Stimulated activated CD4-positive, alpha-beta T cell treated with anti-CD3 and anti-CD28 coated beads, Interleukin-15, amount 100 ng/mL, for 1 hour (primary cell): Measurements from ENCODE around the gene PSMD13.
"Not testable (repeated sequence)": the region's sequence is repeated elsewhere in the genome, so short reads cannot be mapped to it uniquely, and the experiment has no call there.

ENCODE experiments used
- DNase-seq, 2 donors: peaks; one replicate each; pipeline ENCODE4 v3.0.0-alpha.2; 2020; ENCODE audit warnings: low read depth in 1 of 2, low spot score in 1 of 2

Gene PSMD13

DNA sequence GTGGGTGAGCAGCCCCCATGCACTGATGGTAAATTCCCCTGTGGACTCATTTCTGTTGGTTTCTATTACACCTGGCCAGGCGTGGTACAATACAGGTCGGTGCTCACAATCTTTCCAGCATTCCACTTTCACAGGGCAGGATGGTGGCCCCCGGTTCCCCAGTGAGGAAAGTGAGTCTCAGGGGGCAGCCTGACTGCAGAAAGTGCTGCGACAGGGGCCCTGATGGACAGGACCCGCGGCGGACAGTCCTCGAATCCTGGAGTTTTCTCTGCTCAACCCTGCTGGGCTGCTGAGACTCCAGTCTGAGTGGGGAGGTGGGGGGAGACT lies 49.1 kb downstream of the PSMD13 start:
- DNase-seq: no peak

GRCh38 chr11:286977-287820 lies 50.4 kb downstream of the PSMD13 start:
- not testable (repeated sequence) for DNase-seq

DNA sequence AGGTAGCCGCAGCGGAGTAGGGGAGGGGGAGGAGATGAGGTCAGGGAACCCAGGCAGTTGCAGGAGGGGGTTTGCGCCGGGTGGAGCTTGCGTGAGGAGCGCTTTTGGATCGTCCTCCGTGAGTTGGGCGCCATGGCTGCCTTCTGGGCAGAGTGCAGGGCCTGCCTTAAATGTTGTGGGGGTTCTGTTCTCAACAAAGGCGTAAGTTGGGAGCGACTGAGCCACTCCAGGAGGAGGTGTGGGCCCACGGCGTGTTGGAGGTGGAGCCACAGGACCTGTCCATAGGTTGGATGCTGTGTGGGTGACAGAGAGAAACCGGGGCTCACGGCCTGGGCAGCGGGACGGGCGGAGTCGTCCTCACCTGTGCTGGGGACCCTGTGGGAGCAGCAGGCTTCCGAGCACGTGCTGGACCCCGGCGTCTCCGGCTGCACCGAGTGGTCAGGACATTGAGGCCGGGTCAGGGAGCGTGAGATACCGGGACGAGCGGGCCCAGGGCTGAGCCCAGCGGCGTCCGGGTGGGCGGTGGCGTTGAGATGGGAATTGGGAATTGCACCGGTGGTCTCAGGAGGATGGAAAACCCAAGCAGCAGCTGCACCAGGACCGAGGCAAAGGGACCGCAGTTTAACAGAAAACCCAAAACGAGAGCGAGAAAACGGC lies 51.2 kb downstream of the PSMD13 start:
- DNase-seq: no peak

DNA sequence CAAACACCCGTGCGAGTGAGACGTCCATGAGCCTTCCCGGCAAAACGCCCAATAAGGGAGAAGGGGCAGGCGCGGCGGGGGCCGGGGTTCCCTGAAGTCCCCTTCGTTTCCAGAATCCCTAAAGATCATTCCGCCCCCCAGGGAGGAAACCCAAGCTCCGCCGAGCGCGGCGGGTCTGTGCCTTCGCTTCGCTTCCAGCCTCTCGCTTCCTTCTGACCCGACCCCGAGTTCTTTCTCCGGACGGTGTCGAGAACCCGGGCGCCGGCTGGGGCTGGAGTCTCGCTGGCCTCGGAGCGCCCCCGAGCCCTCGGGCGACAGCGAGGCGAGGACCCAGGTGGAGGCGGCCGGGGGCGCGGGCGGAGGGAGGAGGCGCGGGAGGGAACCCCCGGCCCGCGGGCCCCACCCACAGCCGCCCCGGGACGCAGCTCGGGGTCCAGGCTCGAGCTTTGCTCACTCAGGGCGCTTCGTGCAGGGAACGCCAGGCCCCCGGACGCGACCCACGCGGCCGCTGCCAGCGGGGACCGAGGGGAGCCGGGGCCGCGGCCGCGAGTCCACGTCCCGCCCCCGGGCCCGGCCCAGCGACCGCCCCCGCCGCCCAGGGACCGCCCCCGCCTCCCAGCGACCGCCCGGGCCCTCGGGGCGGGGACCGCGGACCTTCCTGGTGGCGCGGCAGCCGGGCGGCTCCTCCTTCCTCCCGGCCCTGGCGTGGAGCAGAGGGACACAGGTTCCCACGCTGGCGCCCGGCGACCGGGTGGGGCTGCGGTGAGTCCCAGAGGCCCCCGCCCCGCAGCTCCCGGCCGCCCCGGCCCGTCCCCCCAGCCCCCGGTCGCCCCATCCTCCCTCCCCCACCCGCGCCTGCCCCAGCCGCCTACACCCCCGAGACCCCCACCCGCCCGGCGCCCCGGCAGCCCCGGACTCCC lies 52.0 kb downstream of the PSMD13 start, which contains the start of gene PGGHG:
Gene PGGHG (plus strand): TSS at position 649 of the 920 bp plus-strand sequence. CDS start 691 bp downstream, outside the sequence.
- DNase-seq: no peak

- DNase-seq: no peak
Observed at GRCh38 chr11:289398-289711, 52.6 kb downstream of the PSMD13 start.

- no peak for DNase-seq
Observed at GRCh38 chr11:289712-290620, 53.2 kb downstream of the PSMD13 start.

- no peak for DNase-seq
Observed at GRCh38 chr11:290621-291231, 54.0 kb downstream of the PSMD13 start.

- no peak for DNase-seq
Observed at GRCh38 chr11:291281-292210, 54.8 kb downstream of the PSMD13 start.

GRCh38 chr11:292211-293121 lies 55.7 kb downstream of the PSMD13 start:
- no peak for DNase-seq

- no peak for DNase-seq
Observed at GRCh38 chr11:293271-293851, 56.6 kb downstream of the PSMD13 start.

DNA sequence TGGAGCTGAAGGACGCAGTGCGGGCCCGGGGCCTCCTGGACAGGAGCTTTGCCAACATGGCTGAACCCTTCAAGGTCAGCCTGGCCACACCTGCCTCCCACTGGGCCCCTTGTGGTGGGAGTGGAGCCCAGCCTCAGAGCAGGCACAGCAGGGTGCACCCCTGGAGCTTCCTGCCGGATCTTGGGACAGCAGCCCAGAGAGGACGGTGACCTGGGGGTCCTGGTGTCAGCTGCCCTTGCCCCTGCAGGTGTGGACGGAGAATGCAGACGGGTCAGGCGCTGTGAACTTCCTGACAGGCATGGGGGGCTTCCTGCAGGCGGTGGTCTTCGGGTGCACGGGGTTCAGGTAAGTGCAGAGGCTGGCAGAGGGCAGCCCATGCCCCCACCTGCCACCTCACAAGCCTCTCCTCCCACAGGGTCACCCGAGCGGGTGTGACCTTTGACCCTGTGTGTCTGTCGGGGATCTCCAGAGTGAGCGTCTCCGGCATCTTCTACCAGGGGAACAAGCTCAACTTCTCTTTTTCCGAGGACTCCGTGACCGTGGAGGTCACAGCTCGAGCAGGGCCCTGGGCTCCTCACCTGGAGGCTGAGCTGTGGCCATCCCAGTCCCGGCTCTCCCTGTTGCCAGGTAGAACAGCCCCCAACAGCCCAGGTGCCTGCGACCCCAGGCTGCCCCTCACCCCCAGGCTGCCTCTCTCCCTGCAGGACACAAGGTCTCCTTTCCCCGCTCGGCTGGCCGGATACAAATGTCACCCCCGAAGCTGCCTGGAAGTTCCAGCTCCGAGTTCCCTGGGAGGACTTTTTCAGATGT lies 57.3 kb downstream of the PSMD13 start:
- no peak for DNase-seq

DNA sequence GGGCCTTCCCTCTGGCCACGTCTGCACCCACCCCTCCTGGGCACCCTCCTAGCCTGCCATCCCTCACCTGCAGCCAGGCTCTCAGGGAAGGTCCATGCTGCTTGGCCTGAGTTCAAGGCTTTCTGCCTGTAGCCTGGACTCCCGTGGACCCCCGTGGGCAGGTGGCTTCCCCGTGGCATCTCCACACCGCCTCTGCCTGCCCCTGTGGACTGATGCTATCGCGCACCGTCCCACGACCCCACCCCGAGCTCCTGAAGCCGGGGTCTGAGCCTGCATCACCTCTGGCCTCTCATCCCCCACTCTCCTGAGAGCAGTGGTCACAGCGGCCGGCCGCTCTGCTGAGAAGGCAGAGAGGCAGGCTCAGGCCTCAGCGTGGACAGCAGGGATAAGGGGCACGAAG lies 58.0 kb downstream of the PSMD13 start:
- DNase-seq: no peak

GRCh38 chr11:295351-296170 lies 58.8 kb downstream of the PSMD13 start:
- no peak for DNase-seq

- no peak for DNase-seq
Observed at GRCh38 chr11:296171-297050, 59.6 kb downstream of the PSMD13 start.

- DNase-seq: no peak
Observed at GRCh38 chr11:297051-297585, 60.3 kb downstream of the PSMD13 start.
